Neuron (in vitro differentiated cells): ENCODE measurements around the gene CREB3L1.
"Not testable (repeated sequence)": the region's sequence is repeated elsewhere in the genome, so short reads cannot be mapped to it uniquely, and the experiment has no call there.

Experiments
- H2AFZ ChIP-seq: one replicate; pipeline ENCODE4 v1.6.1; 2013; ENCODE audit warnings: low read depth, mild to moderate bottlenecking, inconsistent platforms, low read length, moderate library complexity
- H3K27me3 ChIP-seq: one replicate; pipeline ENCODE4 v1.6.1; 2013; ENCODE audit warnings: low read length; ENCODE audit not compliant: insufficient read depth
- H3K36me3 ChIP-seq: one replicate; pipeline ENCODE4 v1.6.1; 2013; ENCODE audit warnings: low read length; ENCODE audit not compliant: insufficient read depth
- H3K4me1 ChIP-seq: one replicate; pipeline ENCODE4 v1.6.1; 2013; ENCODE audit warnings: low read length; ENCODE audit not compliant: insufficient read depth
- H3K4me3 ChIP-seq: 2 replicates; pipeline ENCODE4 v1.5.1; 2013; ENCODE audit warnings: mild to moderate bottlenecking, low read length, moderate library complexity
- H3K9me3 ChIP-seq: one replicate; pipeline ENCODE4 v1.6.1; 2013; ENCODE audit warnings: low read length

Gene CREB3L1

DNA sequence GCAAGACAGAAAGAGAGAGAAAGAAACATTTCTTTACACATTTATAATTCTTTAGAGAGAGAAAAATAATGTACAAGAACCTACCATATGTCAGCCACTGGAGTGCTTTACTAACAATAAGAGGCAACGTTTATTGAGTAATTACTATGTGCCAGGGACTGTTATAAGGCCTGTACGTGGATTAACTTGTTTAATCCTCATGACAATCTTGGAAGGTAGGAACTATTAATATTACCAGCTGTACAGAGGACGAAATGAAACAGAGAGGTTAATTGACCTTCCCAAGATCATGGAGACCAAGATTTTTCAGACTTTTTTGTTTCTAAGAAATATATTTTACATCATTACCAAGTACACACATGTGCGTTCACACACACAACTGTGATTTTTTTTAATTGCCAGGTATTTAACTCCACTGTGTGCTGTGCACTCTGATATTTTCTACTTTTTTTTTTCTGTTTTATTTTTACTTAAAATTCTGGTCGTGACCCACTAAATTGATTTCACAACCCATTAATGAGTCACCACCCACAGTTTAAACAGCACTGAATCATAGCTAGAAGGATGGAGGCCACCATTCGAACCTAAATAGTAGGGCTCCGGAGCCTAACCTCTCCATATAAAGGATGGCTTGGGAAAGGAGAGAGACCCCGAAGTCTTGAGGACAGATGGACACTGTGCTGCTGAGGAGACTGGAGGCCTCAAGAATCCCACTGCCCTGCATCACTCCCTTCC is 21.4 kb downstream of the CREB3L1 start:
- no peak overlapping the region for H2AFZ ChIP-seq
- H3K4me3 ChIP-seq, result no peak overlapping the region
- peaks cover 3% of the 10 kb centered on the region for H3K4me1 ChIP-seq
- H3K36me3 ChIP-seq, result no peaks in the 10 kb centered on the region
- peaks cover 26% of the 10 kb centered on the region for H3K27me3 ChIP-seq
- H3K9me3 ChIP-seq, result no peaks in the 10 kb centered on the region

DNA sequence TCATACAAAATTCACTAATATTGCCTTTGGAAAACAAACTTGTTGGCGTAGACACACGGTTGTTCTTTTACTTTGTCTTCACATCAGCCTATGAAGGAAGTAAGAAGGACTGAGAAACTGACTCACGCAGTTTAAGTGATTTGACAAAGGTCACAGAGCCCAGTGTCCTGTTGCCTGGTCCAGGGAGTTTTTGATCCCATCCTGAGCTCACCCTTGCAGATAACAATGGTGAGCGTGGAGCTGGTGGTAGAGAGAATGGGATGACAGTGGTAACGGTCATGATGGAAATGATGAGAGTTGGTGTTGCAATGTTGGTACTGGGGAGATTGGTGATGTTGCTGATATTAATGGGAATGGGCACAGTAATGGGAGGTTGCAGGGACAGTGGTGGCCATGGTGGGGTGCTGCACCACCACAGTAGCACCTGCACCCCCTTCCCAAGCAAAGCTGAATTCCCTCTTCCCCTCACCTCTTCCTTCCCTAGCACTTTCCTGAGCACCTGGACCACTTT is 22.0 kb downstream of the CREB3L1 start:
- Histone ChIP-seq H3K27me3 (peaks cover 20% of the 10 kb centered on the region), H3K4me3 (no peak overlapping the region), H3K9me3 (no peaks in the 10 kb centered on the region), H2AFZ (no peak overlapping the region), H3K36me3 (no peaks in the 10 kb centered on the region), H3K4me1 (peaks cover 3% of the 10 kb centered on the region)

DNA sequence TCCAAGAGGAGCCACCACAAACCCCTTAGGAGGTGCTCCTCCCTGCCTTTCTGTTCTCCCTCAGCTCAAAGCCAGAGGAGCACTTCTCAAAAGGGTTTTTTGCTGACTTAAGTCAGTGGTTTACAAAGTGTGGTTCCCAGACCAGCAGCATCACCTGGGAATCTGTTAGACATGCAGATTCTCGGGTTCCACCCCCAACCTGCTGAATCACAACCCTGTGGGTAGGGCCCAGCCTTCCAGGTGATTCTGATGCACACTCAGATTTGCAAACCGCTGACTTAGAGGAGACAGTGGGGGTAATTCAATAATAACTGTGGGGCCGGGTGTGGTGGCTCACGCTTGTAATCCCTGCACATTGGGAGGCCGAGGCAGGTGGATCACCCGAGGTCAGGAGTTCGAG is 22.8 kb downstream of the CREB3L1 start:
- peaks cover 3% of the 10 kb centered on the region for H3K4me1 ChIP-seq
- H2AFZ ChIP-seq, result no peak overlapping the region
- no peaks in the 10 kb centered on the region for H3K9me3 ChIP-seq
- no peak overlapping the region for H3K4me3 ChIP-seq
- peaks cover 13% of the 10 kb centered on the region for H3K27me3 ChIP-seq
- no peaks in the 10 kb centered on the region for H3K36me3 ChIP-seq

DNA sequence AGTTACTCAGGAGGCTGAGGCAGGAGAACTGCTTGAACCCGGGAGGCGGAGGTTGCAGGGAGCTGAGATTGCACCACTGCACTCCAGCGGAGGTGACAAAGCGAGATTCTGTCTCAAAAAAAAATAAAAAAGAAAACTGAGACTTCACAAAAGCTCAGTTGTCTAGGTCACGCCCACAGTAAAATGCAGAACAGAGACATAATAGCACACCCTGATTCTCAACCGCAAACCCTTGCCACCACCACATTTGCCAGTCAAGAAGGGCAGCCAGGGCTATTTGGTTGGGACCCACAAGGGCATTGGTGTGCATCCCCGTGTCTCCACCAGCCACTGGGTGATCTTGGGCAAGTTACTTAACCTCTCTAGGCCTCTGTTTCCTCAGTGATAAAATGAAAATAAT is 25.4 kb downstream of the CREB3L1 start:
- no peak overlapping the region for H2AFZ ChIP-seq
- peaks cover 2% of the 10 kb centered on the region for H3K4me1 ChIP-seq
- no peak overlapping the region for H3K4me3 ChIP-seq
- H3K27me3 ChIP-seq, result peaks cover 4% of the 10 kb centered on the region
- no peaks in the 10 kb centered on the region for H3K36me3 ChIP-seq
- H3K9me3 ChIP-seq, result no peaks in the 10 kb centered on the region

DNA sequence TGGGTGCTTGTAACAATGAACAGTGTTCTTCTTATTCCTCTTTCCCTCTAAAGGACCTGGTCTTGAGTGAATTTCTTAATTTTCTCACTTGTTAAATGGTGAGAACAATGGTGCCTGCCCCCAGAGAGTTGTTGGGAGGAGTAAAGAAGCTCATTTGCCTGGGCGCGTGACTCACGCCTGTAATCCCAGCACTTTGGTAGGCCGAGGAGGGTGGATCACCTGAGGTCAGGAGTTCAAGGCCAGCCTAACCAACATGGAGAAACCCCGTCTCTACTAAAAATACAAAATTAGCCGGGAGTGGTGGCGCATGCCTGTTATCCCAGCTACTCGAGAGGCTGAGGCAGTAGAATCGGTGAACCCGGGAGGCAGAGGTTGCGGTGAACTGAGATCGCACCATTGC is 26.6 kb downstream of the CREB3L1 start:
- not testable (repeated sequence) for H3K36me3 ChIP-seq, H3K9me3 ChIP-seq, H2AFZ ChIP-seq, H3K4me1 ChIP-seq, H3K4me3 ChIP-seq, H3K27me3 ChIP-seq

DNA sequence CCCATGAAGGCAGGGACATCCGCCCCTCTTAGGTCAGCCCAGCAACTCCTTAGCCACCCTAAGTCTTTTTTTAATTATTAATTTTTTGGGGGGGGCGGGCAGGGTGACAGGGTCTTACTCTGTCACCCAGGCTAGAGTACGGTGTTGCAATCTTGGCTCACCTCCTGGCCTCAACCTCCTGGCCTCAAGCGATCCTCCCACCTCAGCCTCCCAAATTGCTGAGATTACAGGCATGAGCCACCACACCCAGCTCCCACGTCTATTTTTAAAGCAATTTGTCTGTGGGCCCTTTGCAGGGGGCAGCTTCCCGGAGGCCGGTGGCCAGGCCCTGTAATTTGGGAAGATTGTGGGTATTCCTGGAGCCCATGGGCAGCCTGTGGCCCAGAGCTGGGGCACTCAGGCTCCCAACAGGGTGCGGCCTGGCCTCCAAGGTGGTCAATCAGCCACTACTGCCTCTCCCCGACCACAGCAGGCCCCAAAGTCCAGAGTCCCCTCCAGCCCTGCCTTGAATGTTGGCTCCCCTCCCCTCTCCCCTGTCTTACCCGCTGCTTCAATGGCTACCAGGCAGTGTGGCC is 27.2 kb downstream of the CREB3L1 start:
- no peaks in the 10 kb centered on the region for H3K27me3 ChIP-seq
- H2AFZ ChIP-seq, result no peak overlapping the region
- H3K4me3 ChIP-seq, result no peak overlapping the region
- peaks cover 4% of the 10 kb centered on the region for H3K4me1 ChIP-seq
- no peaks in the 10 kb centered on the region for H3K36me3 ChIP-seq
- no peaks in the 10 kb centered on the region for H3K9me3 ChIP-seq

DNA sequence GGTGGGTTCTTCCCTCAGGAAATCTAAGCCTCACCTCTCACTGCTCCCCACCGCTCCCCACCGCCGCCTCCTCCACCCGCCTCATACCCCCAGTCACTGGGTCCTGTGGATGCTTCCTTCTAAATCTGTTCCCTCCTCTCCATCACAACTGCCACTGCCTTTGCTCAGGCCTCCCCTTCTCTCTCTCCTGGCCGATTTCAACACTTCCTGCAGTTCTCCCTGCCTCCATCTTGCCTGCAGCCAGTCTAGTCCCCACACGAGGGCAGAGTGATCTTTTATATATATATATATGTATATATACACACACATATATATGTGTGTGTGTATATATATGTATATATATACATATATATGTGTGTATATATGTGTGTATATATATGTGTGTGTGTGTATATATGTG is 27.8 kb downstream of the CREB3L1 start:
- no peak overlapping the region for H3K4me3 ChIP-seq

DNA sequence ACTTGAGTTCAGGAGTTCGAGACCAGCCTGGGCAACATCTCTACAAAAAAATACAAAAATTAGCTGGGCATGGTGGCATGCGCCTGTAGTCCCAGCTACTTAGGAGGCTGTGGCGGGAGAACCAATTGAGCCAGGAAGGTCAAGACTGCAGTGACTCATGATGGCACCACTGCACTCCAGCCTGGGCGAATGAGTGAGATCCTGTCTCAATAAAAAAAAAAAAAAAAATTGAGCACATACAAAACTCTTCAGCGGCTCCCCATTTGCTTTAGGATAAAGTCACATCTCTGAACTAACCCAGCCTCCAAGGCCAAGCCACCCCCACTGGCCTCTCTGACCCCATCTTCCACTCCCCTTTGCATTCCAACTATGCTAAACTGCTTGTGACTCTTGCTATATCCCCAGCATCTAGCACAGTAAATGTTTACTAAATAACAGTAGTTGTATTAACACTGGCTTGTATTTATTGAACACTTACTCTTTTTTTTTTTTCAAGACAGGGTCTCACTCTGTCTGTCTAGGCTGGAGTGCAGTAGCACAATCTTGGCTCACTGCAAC is 28.9 kb downstream of the CREB3L1 start:
- no peaks in the 10 kb centered on the region for H3K9me3 ChIP-seq
- H3K4me3 ChIP-seq, result no peak overlapping the region
- H2AFZ ChIP-seq, result no peak overlapping the region
- peaks cover 4% of the 10 kb centered on the region for H3K4me1 ChIP-seq
- H3K36me3 ChIP-seq, result no peaks in the 10 kb centered on the region
- H3K27me3 ChIP-seq, result no peaks in the 10 kb centered on the region

More for the DNA sequence above, 27.8 kb downstream of the CREB3L1 start:
- Histone ChIP-seq H2AFZ (no peak overlapping the region), H3K9me3 (no peaks in the 10 kb centered on the region), H3K27me3 (no peaks in the 10 kb centered on the region), H3K4me1 (peaks cover 4% of the 10 kb centered on the region), H3K36me3 (no peaks in the 10 kb centered on the region)

DNA sequence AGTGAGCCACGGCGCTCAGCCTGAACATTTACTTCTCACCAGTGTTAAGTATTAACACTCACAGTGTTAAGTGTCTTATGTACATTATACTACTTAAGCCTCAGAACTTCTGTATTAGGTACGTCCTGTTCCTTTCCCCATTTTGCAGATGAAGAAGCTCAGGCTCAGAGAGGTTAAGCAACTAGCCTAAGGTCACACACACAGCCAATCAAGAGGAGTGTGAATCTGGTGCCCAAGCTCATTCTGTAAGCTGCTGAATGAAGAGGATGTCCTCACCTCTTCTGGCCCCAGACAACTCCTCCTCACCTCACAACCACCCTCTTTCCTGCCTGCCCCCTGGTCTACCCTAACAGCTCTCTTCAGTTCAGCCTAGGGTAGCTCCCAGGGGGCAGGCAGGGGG is 29.9 kb downstream of the CREB3L1 start:
- Histone ChIP-seq H3K36me3 (no peaks in the 10 kb centered on the region), H3K27me3 (no peaks in the 10 kb centered on the region), H3K4me1 (peaks cover 4% of the 10 kb centered on the region), H3K4me3 (no peak overlapping the region), H3K9me3 (no peaks in the 10 kb centered on the region), H2AFZ (no peak overlapping the region)

DNA sequence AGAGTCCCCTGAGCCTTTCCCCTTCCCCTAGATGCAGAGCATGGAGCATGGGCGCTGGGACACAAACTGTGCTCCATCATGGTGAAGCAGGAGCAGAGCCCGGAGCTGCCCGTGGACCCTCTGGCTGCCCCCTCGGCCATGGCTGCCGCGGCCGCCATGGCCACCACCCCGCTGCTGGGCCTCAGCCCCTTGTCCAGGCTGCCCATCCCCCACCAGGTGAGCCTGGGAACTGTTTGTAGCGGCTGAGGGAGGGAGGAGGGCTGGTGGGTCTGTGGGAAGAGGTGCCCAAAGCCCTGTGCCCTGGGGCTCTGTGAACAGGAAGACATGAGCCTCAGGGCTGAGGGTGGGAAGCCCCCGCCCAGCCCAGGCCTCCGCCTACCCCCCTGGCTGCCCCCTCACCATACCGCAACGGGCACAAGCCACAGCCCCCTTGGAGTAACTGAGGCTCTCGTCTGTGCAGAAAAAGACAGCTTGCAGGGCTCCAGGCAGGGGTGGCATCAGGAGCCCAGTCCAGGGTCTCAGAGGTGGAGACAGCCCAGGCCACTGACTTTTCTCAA is 30.4 kb downstream of the CREB3L1 start:
- Histone ChIP-seq H2AFZ (no peak overlapping the region), H3K27me3 (no peaks in the 10 kb centered on the region), H3K4me3 (no peak overlapping the region), H3K9me3 (no peaks in the 10 kb centered on the region), H3K36me3 (no peaks in the 10 kb centered on the region), H3K4me1 (peaks cover 4% of the 10 kb centered on the region)

DNA sequence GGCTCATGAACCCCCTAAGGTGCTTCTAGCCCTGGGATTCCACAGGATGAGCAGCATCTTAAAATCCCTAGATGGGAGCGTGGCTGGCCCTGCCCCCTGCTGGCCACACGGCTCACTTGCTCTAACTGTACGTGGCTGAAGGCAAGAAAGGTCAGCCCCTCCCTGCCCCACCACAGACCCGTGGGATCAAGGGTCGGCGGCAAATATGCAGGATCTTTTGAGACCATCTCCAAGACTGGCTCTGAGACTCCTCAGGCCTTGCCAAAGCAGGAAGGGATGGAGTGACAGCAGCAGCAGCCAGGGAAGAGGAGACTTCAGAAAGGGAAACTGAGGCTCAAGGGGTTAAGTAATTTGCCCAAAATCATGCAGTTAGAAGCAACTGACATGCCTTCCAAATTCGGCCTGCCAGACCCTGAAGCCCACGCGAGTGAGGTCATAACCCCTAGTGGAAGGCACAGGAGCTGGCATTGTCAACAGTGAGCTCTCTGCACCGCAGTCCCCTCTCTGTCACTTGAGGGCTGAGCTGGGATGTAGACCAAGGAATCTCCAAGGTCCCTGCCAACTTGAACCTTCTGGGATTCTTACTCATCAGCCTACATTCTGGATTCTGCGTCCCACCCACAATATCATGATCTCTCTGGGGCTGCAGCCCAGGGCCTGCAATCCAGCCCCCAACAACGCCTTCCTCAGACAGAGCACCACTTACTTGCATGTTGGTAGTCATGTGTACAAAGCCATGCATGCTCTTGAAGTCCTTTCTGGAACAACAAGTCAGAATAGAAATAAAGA is 31.4 kb downstream of the CREB3L1 start:
- H3K4me1 ChIP-seq, result peaks cover 4% of the 10 kb centered on the region
- no peaks in the 10 kb centered on the region for H3K36me3 ChIP-seq
- no peaks in the 10 kb centered on the region for H3K9me3 ChIP-seq
- H3K4me3 ChIP-seq, result no peak overlapping the region
- no peak overlapping the region for H2AFZ ChIP-seq
- H3K27me3 ChIP-seq, result no peaks in the 10 kb centered on the region

DNA sequence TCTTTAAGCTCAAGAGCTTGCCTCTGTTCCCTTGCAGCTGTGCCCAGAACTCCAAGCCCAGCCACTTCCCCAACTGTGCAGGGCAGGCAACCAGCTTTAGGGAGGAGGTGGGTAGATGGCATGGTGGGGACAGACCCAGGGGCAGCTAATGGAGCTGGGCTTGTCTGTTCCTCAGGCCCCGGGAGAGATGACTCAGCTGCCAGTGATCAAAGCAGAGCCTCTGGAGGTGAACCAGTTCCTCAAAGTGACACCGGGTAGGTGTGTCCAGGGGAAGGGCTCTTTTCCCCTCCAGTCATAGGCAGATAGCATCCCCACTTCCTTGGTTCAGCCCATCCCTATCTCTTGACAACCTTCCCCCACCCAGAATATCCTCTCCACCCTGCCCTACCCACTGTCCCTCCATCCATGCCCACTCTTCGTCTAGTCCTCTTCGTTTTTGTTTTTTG is 32.4 kb downstream of the CREB3L1 start:
- no peak overlapping the region for H3K4me3 ChIP-seq
- no peaks in the 10 kb centered on the region for H3K27me3 ChIP-seq
- no peak overlapping the region for H2AFZ ChIP-seq
- H3K9me3 ChIP-seq, result no peaks in the 10 kb centered on the region
- H3K4me1 ChIP-seq, result peaks cover 4% of the 10 kb centered on the region
- no peaks in the 10 kb centered on the region for H3K36me3 ChIP-seq
